IMR-90 (cell line): ENCODE measurements around the gene FOXO1. TPM values are rescaled to one million over a fixed set of nuclear protein-coding genes. Genes with fewer than 3 reads are reported as not detected.

Experiments
- ATAC-seq: fragments of 200-7000 bp; cut with Tn5 transposase; 2 replicates; pipeline ENCODE4 v1.9.1; 2020; ENCODE audit warnings: low read depth, mild to moderate bottlenecking, moderate library complexity
- BruUV-seq: library from RNA; stranded (reverse); fragments of 400-500 nt; replicated peaks from 2 replicates; lab custom pipeline; 2021; lab: Mats Ljungman, UMichigan
- CTCF ChIA-PET: fragments of 300-600 bp; formaldehyde crosslinking; extraction: SDS; loops from one replicate; lab custom pipeline; 2021; ENCODE audit warnings: antibody characterized with exemption; lab: Yijun Ruan, JAX
- POLR2A ChIA-PET: fragments of 300-600 bp; sonication (Branson Sonifier 250); formaldehyde crosslinking; loops from one replicate; lab custom pipeline; 2022; ENCODE audit warnings: antibody characterized with exemption; ENCODE audit not compliant: unreplicated experiment; lab: Charles Lee
- DNase-seq: peaks from one replicate; pipeline ENCODE4 v3.0.0; 2013
- H2AFZ ChIP-seq: replicated peaks from 2 replicates; pipeline ENCODE3; 2013; ENCODE audit warnings: low read length, mild to moderate bottlenecking; ENCODE audit not compliant: poor library complexity
- H2AK5ac ChIP-seq: 2 replicates; pipeline ENCODE4 v1.6.1; 2013; ENCODE audit warnings: low read depth, low read length, inconsistent platforms
- H2AK9ac ChIP-seq: replicated peaks from 2 replicates; pipeline ENCODE3; 2013; ENCODE audit warnings: mild to moderate bottlenecking, low read depth, low read length, moderate library complexity; ENCODE audit not compliant: poor library complexity
- H2BK120ac ChIP-seq: 2 replicates; pipeline ENCODE4 v1.6.1; 2013; ENCODE audit warnings: low read depth, low read length, inconsistent platforms
- H2BK15ac ChIP-seq: 3 replicates; pipeline ENCODE4 v1.6.1; 2013; ENCODE audit warnings: low read depth, low read length, inconsistent platforms
- H2BK20ac ChIP-seq: 2 replicates; pipeline ENCODE4 v1.6.1; 2013; ENCODE audit warnings: low read depth, mild to moderate bottlenecking, inconsistent platforms, low read length, moderate library complexity
- H2BK5ac ChIP-seq: 2 replicates; pipeline ENCODE4 v1.6.1; 2013; ENCODE audit warnings: mild to moderate bottlenecking, low read depth, low read length, inconsistent platforms; ENCODE audit not compliant: poor library complexity, severe bottlenecking
- H3K14ac ChIP-seq: replicated peaks from 2 replicates; pipeline ENCODE4 v1.6.1; 2013; ENCODE audit warnings: low read depth, low read length, inconsistent platforms
- H3K18ac ChIP-seq: 2 replicates; pipeline ENCODE4 v1.6.1; 2013; ENCODE audit warnings: low read depth, low read length, control low read depth
- H3K23ac ChIP-seq: 2 replicates; pipeline ENCODE4 v1.6.1; 2013; ENCODE audit warnings: low read depth, low read length, inconsistent platforms
- H3K27ac ChIP-seq: 2 replicates; pipeline ENCODE4 v1.5.1; 2013; ENCODE audit warnings: mild to moderate bottlenecking, control low read depth, low read length; ENCODE audit not compliant: insufficient read depth
- H3K27me3 ChIP-seq: 2 replicates; pipeline ENCODE4 v1.6.1; 2013; ENCODE audit warnings: low read length; ENCODE audit not compliant: control insufficient read depth, insufficient read depth
- H3K36me3 ChIP-seq: 2 replicates; pipeline ENCODE4 v1.6.1; 2013; ENCODE audit warnings: low read length, mixed read lengths; ENCODE audit not compliant: control insufficient read depth, insufficient read depth
- H3K4ac ChIP-seq: 2 replicates; pipeline ENCODE4 v1.6.1; 2013; ENCODE audit warnings: low read depth, low read length, inconsistent platforms
- H3K4me1 ChIP-seq: 2 replicates; pipeline ENCODE4 v1.6.1; 2013; ENCODE audit warnings: low read length, mixed read lengths; ENCODE audit not compliant: control insufficient read depth, insufficient read depth
- H3K4me2 ChIP-seq: 2 replicates; pipeline ENCODE4 v1.6.1; 2013; ENCODE audit warnings: low read depth, mild to moderate bottlenecking, control low read depth, low read length, moderate library complexity
- H3K4me3 ChIP-seq: 2 replicates; pipeline ENCODE4 v1.5.1; 2013; ENCODE audit warnings: low read depth, mild to moderate bottlenecking, control low read depth, low read length, moderate library complexity; ENCODE audit not compliant: insufficient read depth
- H3K56ac ChIP-seq: 2 replicates; pipeline ENCODE4 v1.6.1; 2013; ENCODE audit warnings: low read length, inconsistent platforms; ENCODE audit not compliant: insufficient read depth; ENCODE audit errors: extremely low read depth
- H3K79me1 ChIP-seq, 2 experiments: 2 replicates each; pipeline ENCODE4 v1.6.1; 2013; ENCODE audit warnings: low read length in 2 of 2, inconsistent platforms in 1 of 2, low read depth in 1 of 2
- H3K9ac ChIP-seq: 2 replicates; pipeline ENCODE4 v1.6.1; 2013; ENCODE audit warnings: low read depth, low read length, control low read depth
- H3K9me1 ChIP-seq: 2 replicates; pipeline ENCODE4 v1.6.1; 2013; ENCODE audit warnings: low read length, inconsistent platforms; ENCODE audit not compliant: insufficient read depth
- H3K9me3 ChIP-seq: 2 replicates; pipeline ENCODE4 v1.6.1; 2013; ENCODE audit warnings: low read length; ENCODE audit not compliant: control insufficient read depth, insufficient read depth
- H4K20me1 ChIP-seq: 2 replicates; pipeline ENCODE4 v1.6.1; 2013; ENCODE audit warnings: low read length, inconsistent platforms; ENCODE audit not compliant: insufficient read depth
- H4K5ac ChIP-seq: 2 replicates; pipeline ENCODE4 v1.6.1; 2013; ENCODE audit warnings: mild to moderate bottlenecking, low read depth, low read length, control low read depth
- H4K8ac ChIP-seq, 2 experiments: 2 replicates each; pipeline ENCODE4 v1.6.1; 2013; ENCODE audit warnings: low read depth in 2 of 2, low read length in 2 of 2, control low read depth in 1 of 2, inconsistent platforms in 1 of 2
- H4K91ac ChIP-seq: 2 replicates; pipeline ENCODE4 v1.6.1; 2013; ENCODE audit warnings: low read depth, low read length, inconsistent platforms; ENCODE audit not compliant: insufficient read depth
- BHLHE40 ChIP-seq: fragments of 150-350 bp; IDR thresholded peaks from 2 replicates; pipeline ENCODE4 v1.6.1; 2016; ENCODE audit warnings: mild to moderate bottlenecking, low read depth, low read length
- CEBPB ChIP-seq: IDR thresholded peaks from 2 replicates; pipeline ENCODE4 v1.6.1; 2012; ENCODE audit warnings: low read depth, low read length, improper control_type of control experiment
- CHD1 ChIP-seq: IDR thresholded peaks from 2 replicates; pipeline ENCODE4 v1.6.1; 2012; ENCODE audit warnings: low read depth, low read length, improper control_type of control experiment
- FOS ChIP-seq: fragments of 150-350 bp; IDR thresholded peaks from 2 replicates; pipeline ENCODE4 v1.6.1; 2016; ENCODE audit warnings: low read depth, low read length
- MAFK ChIP-seq: IDR thresholded peaks from 2 replicates; pipeline ENCODE4 v1.6.1; 2012; ENCODE audit warnings: low read depth, low read length, improper control_type of control experiment
- MAZ ChIP-seq: IDR thresholded peaks from 2 replicates; pipeline ENCODE4 v1.6.1; 2012; ENCODE audit warnings: low read depth, mild to moderate bottlenecking, low read length, improper control_type of control experiment, moderate library complexity, borderline replicate concordance
- MXI1 ChIP-seq: IDR thresholded peaks from 2 replicates; pipeline ENCODE4 v1.6.1; 2012; ENCODE audit warnings: low read depth, mild to moderate bottlenecking, low read length, moderate library complexity, borderline replicate concordance
- NFE2L2 ChIP-seq: fragments of 150-350 bp; IDR thresholded peaks from 2 replicates; pipeline ENCODE4 v1.6.1; 2016; ENCODE audit warnings: low read depth, mild to moderate bottlenecking, low read length
- POLR2A ChIP-seq: IDR thresholded peaks from 2 replicates; pipeline ENCODE4 v1.6.1; 2012; ENCODE audit warnings: mild to moderate bottlenecking, low read depth, low read length
- RAD21 ChIP-seq: IDR thresholded peaks from 2 replicates; pipeline ENCODE4 v1.6.1; 2012; ENCODE audit warnings: low read length, improper control_type of control experiment
- RCOR1 ChIP-seq: IDR thresholded peaks from 2 replicates; pipeline ENCODE4 v1.6.1; 2012; ENCODE audit warnings: mild to moderate bottlenecking, low read length, improper control_type of control experiment; ENCODE audit not compliant: insufficient replicate concordance
- RFX5 ChIP-seq: IDR thresholded peaks from 2 replicates; pipeline ENCODE4 v1.8.0; 2012; ENCODE audit warnings: low read depth, mild to moderate bottlenecking, low read length, moderate library complexity
- SMC3 ChIP-seq: fragments of 150-350 bp; IDR thresholded peaks from 2 replicates; pipeline ENCODE4 v1.6.1; 2016; ENCODE audit warnings: low read depth, mild to moderate bottlenecking, antibody characterized with exemption, low read length, moderate library complexity
- WGBS, 2 experiments: methylation state at CpG; one replicate each; pipeline versions ENCODE4 v1.1.5 to v1.1.7; 2013; ENCODE audit warnings: missing lambda C conversion rate in 2 of 2; ENCODE audit not compliant: insufficient read length in 1 of 2; ENCODE audit errors: extremely low coverage in 2 of 2; 5-methylcytosine and 5-hydroxymethylcytosine counted together
- dilution Hi-C: fragments of 300-500 bp; cut with HindIII; formaldehyde crosslinking; loops from one replicate; pipeline ENCODE4 v1.14.3; 2018; ENCODE audit warnings: low sequenced_read_pairs; ENCODE audit not compliant: unreplicated experiment
- in situ Hi-C: fragments of 300-500 bp; cut with MboI; formaldehyde crosslinking; loops from 3 replicates; pipeline ENCODE4 v1.14.3; 2019; ENCODE audit warnings: low sequenced_read_pairs, inconsistent platforms, mixed read lengths
- intact Hi-C: fragments of 100-400 bp; cut with micrococcal nuclease; formaldehyde crosslinking; loops from 2 replicates; pipeline ENCODE4 v1.10.0; 2022
- polyA plus RNA-seq, 3 experiments: library from polyadenylated mRNA; depleted of rRNA; stranded (reverse); fragments of >200 nt; gene quantifications; 2 replicates each; pipeline ENCODE4 v1.2.3, GENCODE V29; 2012; ENCODE audit warnings: low replicate concordance in 1 of 3
- total RNA-seq: library from RNA; depleted of rRNA; stranded (reverse); fragments of >200 nt; gene quantifications from 2 replicates; pipeline ENCODE4 v1.2.3, GENCODE V29; 2012
- TF ChIP-seq, protein P1 (sequence below): fragments of 150-350 bp; IDR thresholded peaks from 2 replicates; pipeline ENCODE4 v1.6.1; 2016; ENCODE audit warnings: low read depth, mild to moderate bottlenecking, low read length, moderate library complexity, borderline replicate concordance
- TF ChIP-seq, protein P2 (sequence below): fragments of 150-350 bp; IDR thresholded peaks from 2 replicates; pipeline ENCODE4 v1.6.1; 2017; ENCODE audit warnings: mild to moderate bottlenecking, antibody characterized with exemption, low read length, low read depth
- TF ChIP-seq, protein P3 (sequence below): conservative IDR thresholded peaks from 2 replicates; pipeline ENCODE4 v1.5.1; 2012; ENCODE audit warnings: mild to moderate bottlenecking, low read depth, low read length, improper control_type of control experiment

Gene FOXO1
- total and polyA plus RNA-seq, 2 of the 4 experiments (the other 2 are of a cell fraction): 0.12 to 0.18 TPM

DNA sequence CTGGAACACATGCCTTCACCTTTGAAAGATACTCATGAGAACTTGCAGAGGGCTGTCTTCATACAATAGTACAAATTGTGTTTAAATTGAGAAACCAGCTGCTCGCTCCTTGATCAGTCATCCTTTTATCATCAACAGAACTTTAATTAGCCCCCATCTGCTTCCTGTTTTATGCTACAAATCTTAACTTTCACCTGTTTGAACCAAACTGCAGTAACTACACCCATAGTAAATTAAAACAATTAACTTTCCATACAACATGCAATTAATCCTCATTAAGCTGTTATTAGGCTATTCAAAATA is 85.2 kb downstream of the FOXO1 start:
- no CpG with 5 or more reads among the region's 1 CpG for WGBS, 2 experiments
- Histone ChIP-seq H2BK15ac (no peak overlapping the region), H3K23ac (no peak overlapping the region), H3K9me1 (no peaks in the 10 kb centered on the region), H3K4me3 (no peak overlapping the region), H3K56ac (no peak overlapping the region), H4K91ac (no peak overlapping the region), H4K8ac (no peak overlapping the region), H4K20me1 (no peaks in the 10 kb centered on the region), H4K5ac (no peak overlapping the region), H3K9me3 (no peaks in the 10 kb centered on the region), H2BK20ac (no peak overlapping the region), H2BK120ac (no peak overlapping the region), H3K14ac (no peak overlapping the region), H2AK5ac (no peak overlapping the region), H3K27ac (no peak overlapping the region), H3K4me2 (no peak overlapping the region), H3K36me3 (no peaks in the 10 kb centered on the region), H2AFZ (no peak overlapping the region), H3K27me3 (no peaks in the 10 kb centered on the region), H3K9ac (no peak overlapping the region), H3K4me1 (no peaks in the 10 kb centered on the region), H2BK5ac (no peak overlapping the region), H3K79me1 (no peaks in the 10 kb centered on the region), H3K18ac (no peak overlapping the region), H2AK9ac (no peak overlapping the region), H3K4ac (no peak overlapping the region)
- intact Hi-C loops: no loop called here
- no peak for DNase-seq
- POLR2A ChIA-PET: no interaction called here
- in situ Hi-C loops: no loop called here
- no peak for ATAC-seq
- BruUV-seq: no TSS peak
- CTCF ChIA-PET: no interaction called here
- dilution Hi-C loops: no loop called here
- TF ChIP-seq RAD21: no peak
- no peak for TF ChIP-seq NFE2L2
- no peak for TF ChIP-seq CHD1
- TF ChIP-seq, protein P1, sequence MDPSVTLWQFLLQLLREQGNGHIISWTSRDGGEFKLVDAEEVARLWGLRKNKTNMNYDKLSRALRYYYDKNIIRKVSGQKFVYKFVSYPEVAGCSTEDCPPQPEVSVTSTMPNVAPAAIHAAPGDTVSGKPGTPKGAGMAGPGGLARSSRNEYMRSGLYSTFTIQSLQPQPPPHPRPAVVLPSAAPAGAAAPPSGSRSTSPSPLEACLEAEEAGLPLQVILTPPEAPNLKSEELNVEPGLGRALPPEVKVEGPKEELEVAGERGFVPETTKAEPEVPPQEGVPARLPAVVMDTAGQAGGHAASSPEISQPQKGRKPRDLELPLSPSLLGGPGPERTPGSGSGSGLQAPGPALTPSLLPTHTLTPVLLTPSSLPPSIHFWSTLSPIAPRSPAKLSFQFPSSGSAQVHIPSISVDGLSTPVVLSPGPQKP: no peak
- no peak for TF ChIP-seq RFX5
- no peak for TF ChIP-seq MAZ
- TF ChIP-seq CEBPB: no peak
- no peak for TF ChIP-seq FOS
- no peak for TF ChIP-seq BHLHE40
- no peak for TF ChIP-seq MAFK
- no peak for TF ChIP-seq SMC3
- TF ChIP-seq POLR2A: no peak
- TF ChIP-seq, protein P2, sequence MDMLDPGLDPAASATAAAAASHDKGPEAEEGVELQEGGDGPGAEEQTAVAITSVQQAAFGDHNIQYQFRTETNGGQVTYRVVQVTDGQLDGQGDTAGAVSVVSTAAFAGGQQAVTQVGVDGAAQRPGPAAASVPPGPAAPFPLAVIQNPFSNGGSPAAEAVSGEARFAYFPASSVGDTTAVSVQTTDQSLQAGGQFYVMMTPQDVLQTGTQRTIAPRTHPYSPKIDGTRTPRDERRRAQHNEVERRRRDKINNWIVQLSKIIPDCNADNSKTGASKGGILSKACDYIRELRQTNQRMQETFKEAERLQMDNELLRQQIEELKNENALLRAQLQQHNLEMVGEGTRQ: no peak
- TF ChIP-seq MXI1: no peak
- TF ChIP-seq, protein P3, sequence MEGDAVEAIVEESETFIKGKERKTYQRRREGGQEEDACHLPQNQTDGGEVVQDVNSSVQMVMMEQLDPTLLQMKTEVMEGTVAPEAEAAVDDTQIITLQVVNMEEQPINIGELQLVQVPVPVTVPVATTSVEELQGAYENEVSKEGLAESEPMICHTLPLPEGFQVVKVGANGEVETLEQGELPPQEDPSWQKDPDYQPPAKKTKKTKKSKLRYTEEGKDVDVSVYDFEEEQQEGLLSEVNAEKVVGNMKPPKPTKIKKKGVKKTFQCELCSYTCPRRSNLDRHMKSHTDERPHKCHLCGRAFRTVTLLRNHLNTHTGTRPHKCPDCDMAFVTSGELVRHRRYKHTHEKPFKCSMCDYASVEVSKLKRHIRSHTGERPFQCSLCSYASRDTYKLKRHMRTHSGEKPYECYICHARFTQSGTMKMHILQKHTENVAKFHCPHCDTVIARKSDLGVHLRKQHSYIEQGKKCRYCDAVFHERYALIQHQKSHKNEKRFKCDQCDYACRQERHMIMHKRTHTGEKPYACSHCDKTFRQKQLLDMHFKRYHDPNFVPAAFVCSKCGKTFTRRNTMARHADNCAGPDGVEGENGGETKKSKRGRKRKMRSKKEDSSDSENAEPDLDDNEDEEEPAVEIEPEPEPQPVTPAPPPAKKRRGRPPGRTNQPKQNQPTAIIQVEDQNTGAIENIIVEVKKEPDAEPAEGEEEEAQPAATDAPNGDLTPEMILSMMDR: no peak
- no peak for TF ChIP-seq RCOR1
